Activated T-helper 1 cell treated with anti-CD3 and anti-CD28 coated beads, Interleukin-12 subunit alpha, Interleukin-12 subunit beta, Interleukin-2, Interleukin-4 antibody, amounts not matched to agents 30 ng/mL and 10 ng/mL and 1 ng/mL, durations not matched to agents 14 hours and 24 hours and 36 hours (primary cell): Measurements from ENCODE around the gene VAV2. TPM values are rescaled to one million over a fixed set of nuclear protein-coding genes. Genes with fewer than 3 reads are reported as not detected.

ENCODE experiments used
- DNase-seq: peaks from one replicate; pipeline ENCODE4 v3.0.0; 2021; ENCODE audit warnings: low spot score
- H3K27ac Mint-ChIP-seq: one replicate; pipeline ENCODE4 v1.8.0; 2021; ENCODE audit warnings: mild to moderate bottlenecking, mixed read lengths
- H3K27me3 Mint-ChIP-seq: one replicate; pipeline ENCODE4 v1.8.0; 2022; ENCODE audit warnings: mild to moderate bottlenecking, moderate library complexity, mixed read lengths; ENCODE audit not compliant: insufficient read depth
- H3K36me3 Mint-ChIP-seq: one replicate; pipeline ENCODE4 v1.8.0; 2021; ENCODE audit warnings: low read depth, mixed read lengths
- H3K4me1 Mint-ChIP-seq: one replicate; pipeline ENCODE4 v1.8.0; 2021; ENCODE audit warnings: low read depth, mixed read lengths
- H3K4me3 Mint-ChIP-seq: one replicate; pipeline ENCODE4 v1.8.0; 2021; ENCODE audit warnings: mild to moderate bottlenecking, moderate library complexity, mixed read lengths
- H3K9me3 Mint-ChIP-seq: one replicate; pipeline ENCODE4 v1.8.0; 2021; ENCODE audit warnings: mixed read lengths
- intact Hi-C: fragments of 100-400 bp; cut with micrococcal nuclease; formaldehyde crosslinking; loops from one replicate; pipeline ENCODE4 v1.15.1; 2024
- total RNA-seq: library from RNA; stranded (reverse); gene quantifications from 2 replicates; pipeline ENCODE4 v1.2.3, GENCODE V29; 2022

The VAV2 gene
- total RNA-seq, 1 donor from 2014 or later = 5.8 TPM

GRCh38 chr9:133837627-133838597, 154.2 kb downstream of the VAV2 start:
- Mint-ChIP-seq H3K36me3 (no peaks in the 10 kb centered on the region), H3K4me3 (no peak overlapping the region), H3K27ac (no peak overlapping the region), H3K4me1 (no peaks in the 10 kb centered on the region), H3K9me3 (no peaks in the 10 kb centered on the region), H3K27me3 (no peaks in the 10 kb centered on the region)
- DNase-seq = no peak
- intact Hi-C loops = no loop called here

GRCh38 chr9:133836818-133837217, 155.3 kb downstream of the VAV2 start:
- H3K9me3 Mint-ChIP-seq = no peaks in the 10 kb centered on the region
- H3K27ac Mint-ChIP-seq = no peak overlapping the region
- H3K4me3 Mint-ChIP-seq = no peak overlapping the region
- no peaks in the 10 kb centered on the region for H3K36me3 Mint-ChIP-seq
- intact Hi-C loops = no loop called here
- no peak for DNase-seq
- no peaks in the 10 kb centered on the region for H3K4me1 Mint-ChIP-seq
- no peaks in the 10 kb centered on the region for H3K27me3 Mint-ChIP-seq

GRCh38 chr9:133836001-133836758, 155.9 kb downstream of the VAV2 start:
- Mint-ChIP-seq H3K27me3 (no peaks in the 10 kb centered on the region), H3K36me3 (no peaks in the 10 kb centered on the region)

GRCh38 chr9:133835262-133835901, 156.7 kb downstream of the VAV2 start:
- H3K9me3 Mint-ChIP-seq = no peaks in the 10 kb centered on the region
- DNase-seq = no peak
- no peaks in the 10 kb centered on the region for H3K27me3 Mint-ChIP-seq
- intact Hi-C loops = no loop called here
- H3K4me3 Mint-ChIP-seq = no peak overlapping the region
- no peaks in the 10 kb centered on the region for H3K4me1 Mint-ChIP-seq
- H3K27ac Mint-ChIP-seq = no peak overlapping the region
- H3K36me3 Mint-ChIP-seq = no peaks in the 10 kb centered on the region

More at GRCh38 chr9:133836001-133836758, 155.9 kb downstream of the VAV2 start:
- Mint-ChIP-seq H3K27ac (no peak overlapping the region), H3K9me3 (no peaks in the 10 kb centered on the region), H3K4me1 (no peaks in the 10 kb centered on the region), H3K4me3 (no peak overlapping the region)
- DNase-seq = no peak
- intact Hi-C loops = no loop called here

GRCh38 chr9:133834080-133834976, 157.8 kb downstream of the VAV2 start:
- H3K27ac Mint-ChIP-seq = no peak overlapping the region
- no peaks in the 10 kb centered on the region for H3K9me3 Mint-ChIP-seq
- H3K36me3 Mint-ChIP-seq = no peaks in the 10 kb centered on the region
- intact Hi-C loops = no loop called here
- H3K27me3 Mint-ChIP-seq = no peaks in the 10 kb centered on the region
- H3K4me1 Mint-ChIP-seq = no peaks in the 10 kb centered on the region
- DNase-seq = no peak
- no peak overlapping the region for H3K4me3 Mint-ChIP-seq

GRCh38 chr9:133833388-133834025, 158.6 kb downstream of the VAV2 start:
- no peak for DNase-seq
- Mint-ChIP-seq H3K27me3 (no peaks in the 10 kb centered on the region), H3K4me3 (no peak overlapping the region), H3K9me3 (no peaks in the 10 kb centered on the region), H3K36me3 (no peaks in the 10 kb centered on the region), H3K4me1 (no peaks in the 10 kb centered on the region), H3K27ac (no peak overlapping the region)
- intact Hi-C loops = no loop called here

GRCh38 chr9:133832877-133833276, 159.2 kb downstream of the VAV2 start:
- H3K36me3 Mint-ChIP-seq = no peaks in the 10 kb centered on the region
- no peaks in the 10 kb centered on the region for H3K27me3 Mint-ChIP-seq
- H3K4me1 Mint-ChIP-seq = no peaks in the 10 kb centered on the region
- intact Hi-C loops = no loop called here
- H3K4me3 Mint-ChIP-seq = no peak overlapping the region
- no peak for DNase-seq
- no peak overlapping the region for H3K27ac Mint-ChIP-seq
- no peaks in the 10 kb centered on the region for H3K9me3 Mint-ChIP-seq

GRCh38 chr9:133830711-133831110, 161.4 kb downstream of the VAV2 start:
- Mint-ChIP-seq H3K9me3 (no peaks in the 10 kb centered on the region), H3K27me3 (no peaks in the 10 kb centered on the region), H3K27ac (no peak overlapping the region), H3K4me1 (no peaks in the 10 kb centered on the region), H3K4me3 (no peak overlapping the region), H3K36me3 (no peaks in the 10 kb centered on the region)
- DNase-seq = no peak
- intact Hi-C loops = no loop called here

- H3K4me3 Mint-ChIP-seq = no peak overlapping the region
- no peaks in the 10 kb centered on the region for H3K4me1 Mint-ChIP-seq
- H3K36me3 Mint-ChIP-seq = no peaks in the 10 kb centered on the region
- no peaks in the 10 kb centered on the region for H3K9me3 Mint-ChIP-seq
- DNase-seq = no peak
- no peaks in the 10 kb centered on the region for H3K27me3 Mint-ChIP-seq
- intact Hi-C loops = no loop called here
- H3K27ac Mint-ChIP-seq = no peak overlapping the region
Observed at GRCh38 chr9:133830310-133830709, 161.8 kb downstream of the VAV2 start.

GRCh38 chr9:133828338-133828997, 163.7 kb downstream of the VAV2 start:
- no peaks in the 10 kb centered on the region for H3K27me3 Mint-ChIP-seq
- no peak overlapping the region for H3K4me3 Mint-ChIP-seq
- H3K9me3 Mint-ChIP-seq = no peaks in the 10 kb centered on the region
- intact Hi-C loops = no loop called here
- no peak for DNase-seq
- H3K36me3 Mint-ChIP-seq = no peaks in the 10 kb centered on the region
- no peaks in the 10 kb centered on the region for H3K4me1 Mint-ChIP-seq
- no peak overlapping the region for H3K27ac Mint-ChIP-seq

GRCh38 chr9:133826289-133827085, 165.6 kb downstream of the VAV2 start:
- no peaks in the 10 kb centered on the region for H3K27me3 Mint-ChIP-seq
- no peaks in the 10 kb centered on the region for H3K4me1 Mint-ChIP-seq
- H3K27ac Mint-ChIP-seq = no peak overlapping the region
- no peaks in the 10 kb centered on the region for H3K36me3 Mint-ChIP-seq
- DNase-seq = no peak
- H3K4me3 Mint-ChIP-seq = no peak overlapping the region
- no peaks in the 10 kb centered on the region for H3K9me3 Mint-ChIP-seq
- intact Hi-C loops = no loop called here
